HS-27A (cell line): ENCODE measurements around the gene ZSWIM5.
"Not testable (repeated sequence)": the region's sequence is repeated elsewhere in the genome, so short reads cannot be mapped to it uniquely, and the experiment has no call there.

Experiments
- DNase-seq: peaks from one replicate; pipeline ENCODE4 v3.0.0-alpha.2; 2012; ENCODE audit warnings: low read depth, missing footprints

ZSWIM5 gene

DNA sequence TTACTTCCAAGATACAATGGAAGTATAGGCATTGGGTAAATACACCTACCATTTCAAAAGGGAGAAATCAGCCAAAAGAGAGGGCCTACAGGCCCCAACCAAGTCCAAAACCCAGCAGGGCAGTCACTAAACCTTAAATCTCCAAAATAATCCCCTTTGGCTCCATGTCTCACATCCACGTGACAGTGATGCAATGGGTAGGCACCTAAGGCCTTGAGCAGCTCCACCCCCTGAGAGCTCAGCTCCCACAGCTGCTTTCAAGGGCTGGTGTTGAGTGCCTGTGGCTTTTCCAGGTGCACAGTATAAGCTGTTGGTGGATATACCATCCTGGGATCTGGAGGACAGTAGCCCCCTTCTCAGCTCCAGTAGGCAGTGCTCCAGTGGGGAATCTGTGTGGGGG lies 121.8 kb downstream of the ZSWIM5 start:
- DNase-seq = no peak

DNA sequence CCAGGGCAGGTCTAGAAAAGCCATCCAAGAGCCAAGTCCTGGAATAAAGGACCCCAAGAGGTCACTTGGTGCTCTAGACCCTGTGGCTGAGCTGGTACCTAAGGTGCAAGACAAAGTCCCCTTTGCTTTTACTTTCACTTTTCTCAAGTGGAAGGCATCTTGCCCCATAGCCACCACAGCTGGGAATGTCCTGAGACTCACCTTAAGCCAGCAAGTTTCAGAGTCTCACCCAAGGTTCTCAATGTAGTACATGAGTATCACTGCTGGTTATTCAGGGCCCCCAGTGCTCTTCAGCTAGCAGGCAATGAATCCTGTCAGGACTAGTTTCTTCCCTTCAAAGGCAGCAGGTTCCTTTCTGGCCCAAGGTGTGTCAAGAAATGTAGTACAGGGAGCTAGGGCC lies 126.9 kb downstream of the ZSWIM5 start:
- no peak for DNase-seq

DNA sequence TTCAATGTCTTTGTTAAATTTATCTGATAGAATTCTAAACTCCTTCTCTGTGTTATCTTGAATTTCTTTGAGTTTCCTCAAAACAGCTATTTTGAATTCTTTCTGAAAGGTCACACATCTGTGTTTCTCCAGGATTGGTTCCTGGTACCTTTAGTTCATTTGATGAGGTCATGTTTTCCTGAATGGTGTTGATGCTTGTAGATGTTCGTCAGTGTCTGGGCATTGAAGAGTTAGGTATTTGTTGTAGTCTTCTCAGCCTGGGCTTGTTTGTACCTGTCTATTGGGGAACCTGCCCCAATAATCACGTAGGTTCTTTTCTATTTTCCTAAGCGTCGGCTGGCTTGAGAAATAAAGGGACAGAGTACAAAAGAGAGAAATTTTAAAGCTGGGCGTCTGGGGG lies 129.4 kb downstream of the ZSWIM5 start:
- DNase-seq = not testable (repeated sequence)

DNA sequence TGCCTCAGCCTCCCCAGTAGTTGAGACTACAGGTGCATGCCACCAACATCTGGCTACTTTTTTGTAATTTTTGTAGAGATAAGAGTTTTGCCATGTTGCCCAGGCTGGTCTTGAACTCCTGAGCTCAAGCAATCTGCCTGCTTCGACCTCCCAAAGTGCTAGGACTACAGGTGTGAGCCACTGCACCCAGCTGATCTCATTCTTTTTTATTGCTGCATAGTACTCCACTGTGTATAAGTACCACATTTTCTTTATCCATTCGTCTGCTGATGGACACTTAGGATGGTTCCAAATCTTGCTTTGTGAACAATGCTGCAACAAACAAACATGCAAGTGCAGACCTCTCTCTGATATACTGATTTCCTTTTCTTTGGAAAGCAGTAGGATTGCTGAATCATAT lies 134.8 kb downstream of the ZSWIM5 start:
- no peak for DNase-seq

DNA sequence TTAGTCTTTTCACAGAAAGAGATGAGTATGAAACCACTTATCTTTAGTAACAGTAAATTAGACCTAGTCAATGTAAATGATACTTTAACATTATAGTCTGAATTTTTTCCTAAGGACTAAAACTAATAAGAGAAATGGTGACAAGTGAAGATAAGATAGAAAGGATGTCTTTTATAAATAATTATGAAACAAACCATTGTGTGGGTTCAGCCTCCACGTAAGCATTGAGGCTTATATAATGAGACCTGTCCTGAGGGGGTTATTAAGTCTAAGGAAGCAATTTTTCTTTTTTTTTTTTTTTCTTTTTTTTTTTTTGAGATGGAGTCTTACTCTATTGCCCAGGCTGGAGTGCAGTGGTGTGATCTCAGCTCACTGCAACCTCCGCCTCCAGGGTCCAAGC lies 138.6 kb downstream of the ZSWIM5 start:
- DNase-seq = no peak

- no peak for DNase-seq
Measured at GRCh38 chr1:45065083-45065482, 141.3 kb downstream of the ZSWIM5 start.

GRCh38 chr1:45062463-45062862 lies 143.9 kb downstream of the ZSWIM5 start:
- DNase-seq = not testable (repeated sequence)

- DNase-seq = no peak
Measured at GRCh38 chr1:45059829-45060228, 146.6 kb downstream of the ZSWIM5 start.

DNA sequence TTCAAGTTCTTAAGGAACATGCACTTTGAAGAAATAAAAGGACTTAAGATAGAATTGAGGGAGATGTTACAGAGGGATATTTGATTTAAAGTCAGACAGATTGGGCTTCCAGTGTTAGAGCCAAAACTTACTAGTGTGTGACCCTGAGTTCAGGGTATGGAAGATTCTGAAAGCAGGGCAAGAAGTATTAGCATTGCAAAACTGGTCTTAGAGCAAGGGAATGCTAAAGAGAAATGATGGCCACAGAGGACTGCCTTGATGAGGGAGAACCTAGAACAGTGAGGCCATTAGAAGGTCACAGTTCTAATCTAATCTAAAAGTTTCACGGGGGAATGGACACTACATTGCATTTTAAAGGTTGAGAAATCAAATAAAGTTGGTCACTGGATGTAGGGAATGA lies 148.9 kb downstream of the ZSWIM5 start:
- DNase-seq = no peak

DNA sequence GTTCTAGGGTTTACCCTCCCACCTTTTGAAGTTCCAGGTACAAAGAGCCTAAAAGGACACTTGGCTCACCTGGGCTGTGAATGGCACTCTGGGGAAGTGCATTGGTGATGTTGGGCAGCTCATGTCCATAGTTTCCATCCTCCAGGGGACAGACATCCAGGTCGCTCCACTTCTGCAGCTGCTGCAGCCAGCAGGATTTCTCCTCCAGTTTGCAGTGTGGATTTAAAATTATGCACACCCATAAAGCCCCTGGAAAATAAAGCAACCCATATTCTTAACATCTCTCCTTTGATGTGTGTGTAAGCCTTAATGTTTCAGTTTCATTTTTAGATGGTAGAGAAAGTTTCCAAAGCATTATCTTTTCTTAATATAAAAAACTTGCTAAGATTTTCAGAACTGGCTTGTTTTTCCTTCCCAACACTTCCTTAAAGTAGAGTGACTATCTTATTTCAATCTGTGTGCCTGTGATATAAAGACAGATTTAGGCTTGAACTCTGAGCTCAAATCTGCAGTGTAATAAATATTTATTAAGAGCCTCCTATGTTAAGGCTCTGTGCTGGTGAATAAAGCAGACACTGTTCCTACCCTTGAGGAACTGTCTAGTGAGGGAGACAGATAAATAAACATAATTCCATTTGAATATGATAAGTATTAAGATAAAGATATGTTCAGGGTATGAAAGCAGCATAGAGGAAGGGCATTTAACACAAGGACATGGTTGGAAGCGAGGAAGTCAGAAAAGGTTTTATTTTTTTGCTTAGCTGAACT lies 155.2 kb downstream of the ZSWIM5 start:
- no peak for DNase-seq

DNA sequence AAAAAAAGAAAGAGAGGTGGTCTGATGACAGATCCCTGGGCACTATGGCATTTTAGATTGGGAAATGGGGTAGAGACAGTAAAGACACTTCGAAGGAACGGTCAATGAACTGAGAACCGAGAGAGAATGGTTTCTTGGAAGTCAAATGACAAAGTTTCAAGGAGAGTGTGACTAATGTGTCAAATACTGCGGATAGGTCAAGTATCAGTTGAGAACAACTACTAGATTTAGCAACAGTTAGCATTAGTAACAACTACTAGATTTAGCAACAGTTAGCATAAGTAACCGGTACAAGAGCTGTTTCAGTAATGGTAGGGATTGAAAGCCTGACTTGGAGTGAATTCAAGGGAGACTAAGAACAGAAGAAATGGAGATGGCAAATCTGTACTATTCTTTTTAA lies 159.4 kb downstream of the ZSWIM5 start:
- no peak for DNase-seq

DNA sequence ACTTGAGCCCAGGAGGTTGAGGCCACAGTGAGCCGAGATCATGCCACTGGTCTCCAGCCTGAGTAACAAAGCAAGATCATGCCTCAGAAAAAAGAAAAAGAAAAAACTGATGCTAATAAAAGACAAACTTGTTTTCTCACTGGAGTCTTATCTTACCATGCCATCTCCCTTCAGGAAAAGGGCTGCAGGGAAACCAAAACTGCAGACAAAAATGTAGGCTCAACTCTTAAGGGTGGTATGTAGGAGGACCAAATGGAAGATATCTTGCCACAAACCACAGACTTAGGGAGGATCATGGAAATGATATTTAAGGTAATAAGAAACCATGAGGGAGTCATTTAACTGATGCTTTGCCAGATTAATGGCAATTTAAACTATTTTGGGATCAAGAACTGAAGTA lies 161.5 kb downstream of the ZSWIM5 start:
- no peak for DNase-seq

- no peak for DNase-seq
Measured at GRCh38 chr1:45043094-45043493, 163.3 kb downstream of the ZSWIM5 start.

- no peak for DNase-seq
Measured at GRCh38 chr1:45040297-45040696, 166.1 kb downstream of the ZSWIM5 start.

GRCh38 chr1:45038661-45039364 lies 167.6 kb downstream of the ZSWIM5 start:
- DNase-seq = no peak

- no peak for DNase-seq
Measured at GRCh38 chr1:45038240-45038639, 168.2 kb downstream of the ZSWIM5 start.

DNA sequence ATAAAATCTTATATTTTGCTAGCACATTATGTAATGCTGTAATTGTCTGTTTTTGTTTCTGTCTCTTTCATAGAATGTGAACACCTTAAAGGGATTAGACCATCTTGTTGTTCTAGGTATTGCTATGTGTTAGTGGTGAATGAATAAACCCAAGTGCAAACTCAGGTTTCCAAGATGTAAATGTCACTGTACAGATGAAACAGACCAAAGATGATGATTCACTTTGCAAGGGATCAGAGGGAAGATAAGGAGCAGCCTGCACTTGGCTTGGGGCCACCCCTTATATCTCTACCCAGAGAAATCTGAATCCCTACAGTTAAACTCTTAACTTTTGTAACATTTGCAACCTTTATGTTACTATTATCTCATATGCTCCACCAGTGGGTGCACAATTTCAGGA lies 168.9 kb downstream of the ZSWIM5 start:
- no peak for DNase-seq

- no peak for DNase-seq
Measured at GRCh38 chr1:45035631-45036301, 170.6 kb downstream of the ZSWIM5 start.

DNA sequence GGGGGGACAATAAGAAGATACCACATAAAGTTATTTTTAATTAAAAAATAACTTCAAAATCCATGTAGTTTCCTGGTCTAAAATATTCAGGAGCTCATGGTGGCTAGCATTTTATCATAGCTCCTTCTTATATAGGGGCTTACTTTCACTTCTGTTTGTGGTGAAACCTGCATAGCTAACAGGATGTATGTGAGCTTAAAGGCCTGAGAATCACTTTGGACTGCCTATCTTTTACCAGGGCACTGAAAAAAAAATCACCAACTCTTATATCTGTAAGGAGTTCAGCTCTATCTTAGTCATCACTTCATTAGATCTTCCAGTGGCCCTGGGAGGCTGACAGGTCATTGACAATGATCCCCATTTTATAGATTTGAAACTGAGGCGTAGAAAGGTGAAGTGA lies 173.0 kb downstream of the ZSWIM5 start:
- no peak for DNase-seq

DNA sequence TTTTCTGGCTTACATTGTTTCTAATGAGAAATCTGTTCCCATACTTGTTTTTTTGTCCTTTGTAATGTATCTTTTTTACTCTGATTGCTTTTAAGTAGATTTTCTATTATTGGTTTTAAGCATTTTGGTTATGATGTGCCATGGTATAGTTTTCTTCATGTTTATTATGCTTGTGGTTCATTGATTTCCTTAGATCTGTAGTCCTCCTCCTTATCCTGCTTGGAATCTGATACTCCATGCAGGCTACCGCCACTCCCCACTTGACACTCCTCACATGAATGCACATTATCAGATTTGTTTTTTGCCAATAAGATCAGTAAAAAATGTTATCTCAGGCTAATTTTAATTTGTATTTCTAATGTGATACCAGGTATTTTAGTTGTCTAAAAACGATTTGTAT lies 173.6 kb downstream of the ZSWIM5 start:
- DNase-seq = no peak

DNA sequence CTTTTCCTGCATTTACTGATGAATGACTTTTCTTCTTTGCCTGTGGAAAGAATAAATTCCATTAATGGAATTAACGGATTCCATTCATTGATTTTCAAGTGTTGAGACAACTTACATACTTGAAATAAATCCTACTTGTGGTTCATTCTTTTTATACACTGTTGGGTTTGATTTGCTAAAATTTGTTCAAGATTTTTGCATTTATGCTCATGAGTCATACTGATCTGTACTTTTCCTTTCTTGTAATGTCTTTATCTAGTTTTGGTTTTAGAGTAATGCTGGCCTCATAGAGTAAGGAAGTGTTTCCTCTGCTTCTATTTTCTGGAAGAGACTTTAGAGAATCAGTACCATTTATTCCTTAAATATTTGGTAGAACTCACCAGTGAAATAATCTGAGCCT lies 180.0 kb downstream of the ZSWIM5 start:
- DNase-seq = no peak

DNA sequence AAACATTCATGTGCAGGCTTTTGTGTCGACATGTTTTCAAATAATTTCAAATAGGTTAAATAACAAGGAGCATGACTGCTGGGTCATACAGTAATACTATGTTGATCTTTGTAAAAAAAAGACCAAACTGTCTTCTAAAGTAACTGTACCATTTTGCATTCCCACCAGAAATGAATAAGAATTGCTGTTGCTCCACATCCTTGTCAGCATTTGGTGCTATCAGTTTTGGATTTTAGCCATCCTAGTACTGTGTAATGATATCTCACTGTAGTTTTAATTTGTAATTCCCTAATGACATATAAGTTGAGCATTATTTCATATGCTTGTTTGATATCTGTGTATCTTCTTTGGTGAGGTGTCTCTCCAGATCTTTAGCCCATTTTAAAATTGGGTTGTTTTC lies 182.7 kb downstream of the ZSWIM5 start:
- DNase-seq = no peak

- no peak for DNase-seq
Measured at GRCh38 chr1:45018599-45019230, 187.7 kb downstream of the ZSWIM5 start.
